HUES6 (cell line): ENCODE measurements around the gene WDR45B.
"Not testable (repeated sequence)": the region's sequence is repeated elsewhere in the genome, so short reads cannot be mapped to it uniquely, and the experiment has no call there.

ENCODE experiments used
- H3K27ac ChIP-seq: 2 replicates; pipeline ENCODE4 v1.7.0; 2013; ENCODE audit warnings: low read depth, mild to moderate bottlenecking, low read length, inconsistent platforms
- H3K27me3 ChIP-seq: 2 replicates; pipeline ENCODE4 v1.6.1; 2013; ENCODE audit warnings: low read length; ENCODE audit not compliant: control insufficient read depth, insufficient read depth
- H3K36me3 ChIP-seq: 2 replicates; pipeline ENCODE4 v1.6.1; 2013; ENCODE audit warnings: low read length; ENCODE audit not compliant: control insufficient read depth, insufficient read depth
- H3K4me1 ChIP-seq: 2 replicates; pipeline ENCODE4 v1.6.1; 2013; ENCODE audit warnings: low read length; ENCODE audit not compliant: control insufficient read depth, insufficient read depth
- H3K4me3 ChIP-seq: 2 replicates; pipeline ENCODE4 v1.5.1; 2013; ENCODE audit warnings: low read depth, low read length
- H3K9ac ChIP-seq: one replicate; pipeline ENCODE4 v1.6.1; 2013; ENCODE audit warnings: mild to moderate bottlenecking, low read length
- H3K9me3 ChIP-seq: 2 replicates; pipeline ENCODE4 v1.6.1; 2013; ENCODE audit warnings: low read depth, low read length; ENCODE audit not compliant: control insufficient read depth, insufficient read depth

The WDR45B gene

GRCh38 chr17:82655038-82655479 lies 6.8 kb upstream of the WDR45B start:
- Histone ChIP-seq H3K27ac (no peak overlapping the region), H3K4me3 (no peak overlapping the region), H3K9me3 (no peaks in the 10 kb centered on the region; the same call in 1 of the 2 replicates), H3K27me3 (0 out of 2 replicates have a peak, but pooled peaks cover 1% of the 10 kb centered on the region), H3K9ac (no peak overlapping the region), H3K4me1 (no peaks in the 10 kb centered on the region), H3K36me3 (no peaks in the 10 kb centered on the region)

- not testable (repeated sequence) for H3K36me3 ChIP-seq, H3K27me3 ChIP-seq, H3K9ac ChIP-seq, H3K4me3 ChIP-seq, H3K9me3 ChIP-seq, H3K27ac ChIP-seq, H3K4me1 ChIP-seq
Measured at GRCh38 chr17:82654611-82655010, 6.4 kb upstream of the WDR45B start.

- Histone ChIP-seq H3K27ac (no peak overlapping the region), H3K9ac (no peak overlapping the region)
Measured at GRCh38 chr17:82653651-82654528, 5.6 kb upstream of the WDR45B start.

GRCh38 chr17:82650723-82651122 lies 2.5 kb upstream of the WDR45B start:
- Histone ChIP-seq H3K4me3 (no peak overlapping the region), H3K9ac (no peak overlapping the region)

More at GRCh38 chr17:82653651-82654528, 5.6 kb upstream of the WDR45B start:
- H3K9me3 ChIP-seq: no peaks in the 10 kb centered on the region
- H3K4me1 ChIP-seq: 0 out of 2 replicates have a peak, but pooled peaks cover 3% of the 10 kb centered on the region
- no peak overlapping the region for H3K4me3 ChIP-seq
- no peaks in the 10 kb centered on the region for H3K36me3 ChIP-seq
- peaks cover 12% of the 10 kb centered on the region for H3K27me3 ChIP-seq

GRCh38 chr17:82649501-82650261 lies 1.4 kb upstream of the WDR45B start:
- peaks cover 9% of the 10 kb centered on the region; the same call in 1 of the 2 replicates for H3K4me1 ChIP-seq
- peaks cover 13% of the 10 kb centered on the region for H3K27me3 ChIP-seq
- H3K9me3 ChIP-seq: no peaks in the 10 kb centered on the region
- H3K9ac ChIP-seq: peak overlapping the region; percentile 36
- H3K27ac ChIP-seq: no peak overlapping the region
- no peak overlapping the region for H3K4me3 ChIP-seq
- peaks cover under 1% of the 10 kb centered on the region; the same call in 1 of the 2 replicates for H3K36me3 ChIP-seq

More at GRCh38 chr17:82650723-82651122, 2.5 kb upstream of the WDR45B start:
- H3K27me3 ChIP-seq: peaks cover 13% of the 10 kb centered on the region
- no peak overlapping the region for H3K27ac ChIP-seq
- H3K9me3 ChIP-seq: no peaks in the 10 kb centered on the region
- H3K4me1 ChIP-seq: peaks cover 9% of the 10 kb centered on the region; the same call in 1 of the 2 replicates
- no peaks in the 10 kb centered on the region for H3K36me3 ChIP-seq

- H3K9ac ChIP-seq: peak overlapping the region; percentile 57
- H3K9me3 ChIP-seq: no peaks in the 10 kb centered on the region
- H3K4me1 ChIP-seq: peaks cover 9% of the 10 kb centered on the region; the same call in 1 of the 2 replicates
- H3K27me3 ChIP-seq: peaks cover 13% of the 10 kb centered on the region
- H3K4me3 ChIP-seq: peak overlapping the region; percentile 72
- H3K36me3 ChIP-seq: peaks cover 9% of the 10 kb centered on the region
- no peak overlapping the region for H3K27ac ChIP-seq
Measured at GRCh38 chr17:82648742-82649331, 593 bp upstream of the WDR45B start.

GRCh38 chr17:82647593-82648164 lies 565 bp downstream of the WDR45B start:
- H3K27me3 ChIP-seq: peaks cover 13% of the 10 kb centered on the region
- peak overlapping the region; percentile 92 for H3K27ac ChIP-seq
- H3K9me3 ChIP-seq: no peaks in the 10 kb centered on the region
- peaks cover 19% of the 10 kb centered on the region for H3K36me3 ChIP-seq
- peaks cover 9% of the 10 kb centered on the region; the same call in 1 of the 2 replicates for H3K4me1 ChIP-seq
- H3K4me3 ChIP-seq: peak overlapping the region; percentile 84
- H3K9ac ChIP-seq: peak overlapping the region; percentile 91

GRCh38 chr17:82645516-82645915 lies 2.7 kb downstream of the WDR45B start:
- peaks cover 13% of the 10 kb centered on the region for H3K27me3 ChIP-seq
- no peaks in the 10 kb centered on the region for H3K9me3 ChIP-seq
- H3K36me3 ChIP-seq: peaks cover 37% of the 10 kb centered on the region
- H3K4me1 ChIP-seq: peaks cover 9% of the 10 kb centered on the region; the same call in 1 of the 2 replicates
- H3K9ac ChIP-seq: no peak overlapping the region
- H3K4me3 ChIP-seq: no peak overlapping the region
- no peak overlapping the region for H3K27ac ChIP-seq

- peaks cover 3% of the 10 kb centered on the region; the same call in 1 of the 2 replicates for H3K27me3 ChIP-seq
- H3K4me1 ChIP-seq: peaks cover 8% of the 10 kb centered on the region; the same call in 1 of the 2 replicates
- H3K9ac ChIP-seq: no peak overlapping the region
- no peak overlapping the region for H3K27ac ChIP-seq
- no peaks in the 10 kb centered on the region for H3K9me3 ChIP-seq
- no peak overlapping the region for H3K4me3 ChIP-seq
- H3K36me3 ChIP-seq: peaks cover 50% of the 10 kb centered on the region
Measured at GRCh38 chr17:82644148-82644547, 4.1 kb downstream of the WDR45B start.

GRCh38 chr17:82642022-82642421 lies 6.2 kb downstream of the WDR45B start:
- Histone ChIP-seq H3K9ac (no peak overlapping the region), H3K4me1 (peaks cover 4% of the 10 kb centered on the region; the same call in 1 of the 2 replicates), H3K4me3 (no peak overlapping the region), H3K9me3 (no peaks in the 10 kb centered on the region), H3K27ac (no peak overlapping the region), H3K36me3 (peaks cover 60% of the 10 kb centered on the region), H3K27me3 (no peaks in the 10 kb centered on the region)
